ENCODE data around the gene DLX1. TPM values are rescaled to one million over a fixed set of nuclear protein-coding genes. Genes with fewer than 3 reads are reported as not detected.
A peak's percentile ranks its signal among the peaks of the same experiment; 100 is the strongest.

The DLX1 gene
- total RNA-seq, 4 donors from 2014 or later, result not detected

DNA sequence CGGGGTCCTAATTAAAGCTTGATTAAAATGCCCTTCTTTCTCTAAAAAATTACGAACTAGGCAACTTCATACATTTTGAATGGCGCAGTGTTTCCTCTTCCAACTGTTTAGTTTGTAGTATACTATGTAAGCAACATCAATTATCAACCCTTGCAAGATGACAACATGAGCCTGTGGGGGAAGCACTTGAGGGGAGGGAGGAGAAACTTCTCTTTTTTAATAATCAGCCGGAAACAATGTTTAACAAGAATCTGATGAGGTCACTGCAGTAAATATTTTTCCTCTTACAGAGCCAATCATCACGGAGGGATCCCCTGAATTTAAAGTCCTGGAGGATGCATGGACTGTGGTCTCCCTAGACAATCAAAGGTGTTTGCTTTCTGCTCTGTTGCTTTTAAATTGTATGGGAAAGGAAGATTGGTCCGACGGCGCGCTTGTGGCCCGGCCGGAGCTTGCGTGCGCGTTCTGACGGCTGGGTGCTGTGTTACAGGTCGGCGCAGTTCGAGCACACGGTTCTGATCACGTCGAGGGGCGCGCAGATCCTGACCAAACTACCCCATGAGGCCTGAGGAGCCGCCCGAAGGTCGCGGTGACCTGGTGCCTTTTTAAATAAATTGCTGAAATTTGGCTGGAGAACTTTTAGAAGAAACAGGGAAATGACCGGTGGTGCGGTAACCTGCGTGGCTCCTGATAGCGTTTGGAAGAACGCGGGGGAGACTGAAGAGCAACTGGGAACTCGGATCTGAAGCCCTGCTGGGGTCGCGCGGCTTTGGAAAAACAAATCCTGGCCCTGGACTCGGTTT lies 5.3 kb upstream of the DLX1 start:
- peaks cover 4 to 44% of the 10 kb centered on the region in 2 donors for H3K27me3 ChIP-seq
- DNase-seq, result no peak
- H3K4me1 ChIP-seq, result peaks cover 3 to 18% (median 9%) of the 10 kb centered on the region in 4 donors

DNA sequence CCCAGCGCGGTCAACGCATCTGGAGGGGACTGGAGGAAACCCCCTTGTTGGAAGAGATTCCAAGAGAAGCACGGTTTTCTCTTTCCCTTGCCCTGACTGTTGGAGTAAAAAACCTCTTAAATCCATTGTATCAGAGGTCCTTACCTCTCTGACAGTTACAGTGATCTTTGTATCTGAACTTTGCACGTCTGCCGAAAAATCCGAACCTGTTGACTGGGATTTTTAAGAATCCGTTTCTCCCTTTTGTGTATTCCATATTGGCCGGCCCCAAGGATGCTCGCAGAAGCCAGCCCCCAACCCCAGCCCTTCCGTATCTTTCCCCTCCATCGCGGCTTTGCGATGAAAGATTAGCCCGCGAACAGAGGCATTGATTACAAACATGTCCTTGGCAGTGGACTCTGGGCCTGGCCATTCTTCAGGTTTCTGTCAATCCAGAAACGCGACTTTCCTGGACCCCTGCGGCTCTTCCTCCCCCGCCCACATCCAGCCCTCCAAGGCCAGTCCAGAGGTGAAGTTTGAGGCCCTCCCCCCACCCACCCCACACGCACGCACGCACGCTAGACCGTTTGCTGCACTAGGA lies 4.6 kb upstream of the DLX1 start:
- H3K4me3 ChIP-seq, result no peak overlapping the region
- no peak overlapping the region for H3K27ac ChIP-seq
- H3K27me3 ChIP-seq, result peaks cover 4 to 50% of the 10 kb centered on the region in 2 donors
- peaks cover 3 to 25% (median 15%) of the 10 kb centered on the region in 4 donors for H3K4me1 ChIP-seq
- peaks cover 0 to 3% (median 0%) of the 10 kb centered on the region in 4 donors for H3K9me3 ChIP-seq
- DNase-seq, result no peak
- TF ChIP-seq POLR2A (IDR thresholded peaks at IDR 0.05), result no peak
- TF ChIP-seq, protein P1, sequence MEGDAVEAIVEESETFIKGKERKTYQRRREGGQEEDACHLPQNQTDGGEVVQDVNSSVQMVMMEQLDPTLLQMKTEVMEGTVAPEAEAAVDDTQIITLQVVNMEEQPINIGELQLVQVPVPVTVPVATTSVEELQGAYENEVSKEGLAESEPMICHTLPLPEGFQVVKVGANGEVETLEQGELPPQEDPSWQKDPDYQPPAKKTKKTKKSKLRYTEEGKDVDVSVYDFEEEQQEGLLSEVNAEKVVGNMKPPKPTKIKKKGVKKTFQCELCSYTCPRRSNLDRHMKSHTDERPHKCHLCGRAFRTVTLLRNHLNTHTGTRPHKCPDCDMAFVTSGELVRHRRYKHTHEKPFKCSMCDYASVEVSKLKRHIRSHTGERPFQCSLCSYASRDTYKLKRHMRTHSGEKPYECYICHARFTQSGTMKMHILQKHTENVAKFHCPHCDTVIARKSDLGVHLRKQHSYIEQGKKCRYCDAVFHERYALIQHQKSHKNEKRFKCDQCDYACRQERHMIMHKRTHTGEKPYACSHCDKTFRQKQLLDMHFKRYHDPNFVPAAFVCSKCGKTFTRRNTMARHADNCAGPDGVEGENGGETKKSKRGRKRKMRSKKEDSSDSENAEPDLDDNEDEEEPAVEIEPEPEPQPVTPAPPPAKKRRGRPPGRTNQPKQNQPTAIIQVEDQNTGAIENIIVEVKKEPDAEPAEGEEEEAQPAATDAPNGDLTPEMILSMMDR (IDR thresholded peaks at IDR 0.05), result no peak
- no peaks in the 10 kb centered on the region for H3K36me3 ChIP-seq

More for the DNA sequence above, 5.3 kb upstream of the DLX1 start:
- H3K27ac ChIP-seq, result no peak overlapping the region
- H3K36me3 ChIP-seq, result no peaks in the 10 kb centered on the region
- H3K9me3 ChIP-seq, result peaks cover 0 to 1% (median 0%) of the 10 kb centered on the region in 4 donors
- TF ChIP-seq, protein P1 (IDR thresholded peaks at IDR 0.05), result no peak
- no peak for TF ChIP-seq POLR2A (IDR thresholded peaks at IDR 0.05)
- H3K4me3 ChIP-seq, result no peak overlapping the region

DNA sequence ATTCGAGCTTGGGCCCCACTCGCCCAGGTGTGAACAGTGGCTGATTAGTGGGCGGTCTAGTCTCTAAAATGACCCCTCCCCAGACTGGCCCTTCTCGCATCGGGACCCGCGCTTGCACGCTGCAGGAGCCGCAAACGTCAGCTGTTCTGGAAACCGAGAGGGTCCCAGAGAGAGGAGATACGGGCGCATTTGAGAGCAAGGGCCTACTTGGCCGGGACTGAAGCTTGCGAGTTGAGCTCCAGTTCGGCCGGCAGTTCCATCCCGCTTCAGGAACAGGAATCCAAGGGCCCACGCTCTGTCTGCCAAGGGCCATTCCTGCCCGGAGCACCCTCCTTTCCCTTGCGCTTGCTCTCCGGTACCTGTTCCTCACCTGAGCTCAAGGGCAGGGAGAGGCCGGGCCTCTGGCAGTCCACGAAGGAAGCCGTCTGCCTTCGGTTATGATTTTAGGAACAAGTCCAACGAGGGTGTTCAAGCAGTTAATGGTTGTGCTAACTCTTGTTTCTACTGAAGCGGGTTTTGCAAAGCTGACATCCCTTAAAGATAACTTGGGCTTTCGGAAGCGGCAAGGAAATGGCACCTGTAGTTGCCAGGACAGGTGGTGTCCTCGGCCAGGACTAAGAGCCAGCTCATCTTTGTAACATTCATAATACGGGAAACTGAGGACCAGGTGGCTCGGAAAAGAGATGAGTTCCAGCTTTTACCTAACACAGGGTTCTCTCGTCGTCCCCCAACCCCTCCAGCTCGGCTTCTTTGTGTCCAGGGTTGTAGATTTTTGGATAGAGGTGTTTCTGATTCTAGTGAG lies 3.9 kb upstream of the DLX1 start:
- Histone ChIP-seq H3K27me3 (peaks cover 4 to 57% of the 10 kb centered on the region in 2 donors), H3K4me1 (peaks cover 3 to 32% (median 19%) of the 10 kb centered on the region in 4 donors), H3K9me3 (peaks cover 0 to 3% (median 0%) of the 10 kb centered on the region in 4 donors), H3K4me3 (no peak overlapping the region), H3K36me3 (no peaks in the 10 kb centered on the region), H3K27ac (no peak overlapping the region)
- DNase-seq, result peak in 1 of 3 donors; percentile 50
- TF ChIP-seq, protein P1 (IDR thresholded peaks at IDR 0.05), result no peak
- TF ChIP-seq POLR2A (IDR thresholded peaks at IDR 0.05), result no peak

DNA sequence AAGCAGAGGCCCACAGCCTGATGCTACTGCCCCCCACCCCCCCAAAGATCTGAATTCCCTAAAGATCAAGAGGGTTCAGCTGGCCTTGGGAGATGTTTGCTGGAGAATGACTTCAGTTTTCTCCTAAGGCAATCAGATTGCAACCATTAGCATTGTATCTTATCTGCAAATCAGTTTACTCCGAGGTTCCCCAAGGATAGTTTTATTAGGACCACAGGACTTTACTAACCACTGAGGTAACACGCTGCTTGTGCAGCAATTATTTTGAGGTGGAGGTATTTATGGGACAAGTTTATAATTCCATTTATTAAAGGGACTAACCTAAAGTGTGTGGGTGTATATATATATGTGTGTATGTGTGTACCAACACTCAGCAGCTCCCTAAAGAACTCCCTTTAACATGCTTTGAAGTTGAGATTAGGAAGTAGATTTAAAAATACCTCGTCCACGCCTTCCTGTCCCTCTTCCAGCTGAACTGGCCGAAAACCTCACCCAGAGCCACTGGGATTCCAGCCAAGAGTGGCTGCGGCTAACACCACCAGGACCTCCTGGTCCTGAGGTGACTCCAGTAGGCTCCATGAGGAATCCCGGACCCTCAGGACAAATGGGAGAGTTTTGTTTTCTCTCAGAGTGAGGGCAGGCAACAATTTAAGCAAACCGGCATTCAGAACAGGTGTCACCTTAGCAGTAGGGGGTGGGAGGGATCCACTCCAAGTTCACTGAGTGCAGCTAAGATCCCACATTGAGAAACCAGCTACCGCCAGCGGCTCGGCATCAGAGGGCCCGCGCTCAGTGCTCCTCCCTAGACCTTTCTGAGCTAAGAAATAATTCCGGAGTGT lies 3.0 kb upstream of the DLX1 start:
- TF ChIP-seq, protein P1 (IDR thresholded peaks at IDR 0.05), result no peak
- TF ChIP-seq POLR2A (IDR thresholded peaks at IDR 0.05), result no peak
- H3K4me1 ChIP-seq, result peaks cover 3 to 39% (median 21%) of the 10 kb centered on the region in 4 donors
- no peak for DNase-seq

More for the DNA sequence above, 3.0 kb upstream of the DLX1 start:
- no peak overlapping the region for H3K27ac ChIP-seq
- H3K4me3 ChIP-seq, result no peak overlapping the region
- H3K36me3 ChIP-seq, result no peaks in the 10 kb centered on the region
- peaks cover 0 to 3% (median 0%) of the 10 kb centered on the region in 4 donors for H3K9me3 ChIP-seq
- H3K27me3 ChIP-seq, result peaks cover 4 to 66% of the 10 kb centered on the region in 2 donors

Data from Peyer's patch (tissue), 4 donors.